Endothelial cell of umbilical vein (primary cell): Measurements from ENCODE around the gene MAP1B.

Source experiments
- EZH2 ChIP-seq: IDR thresholded peaks from 2 replicates; pipeline ENCODE4 v1.6.1; 2012; ENCODE audit warnings: borderline replicate concordance, low read depth, mild to moderate bottlenecking, moderate library complexity, low read length, inconsistent platforms; ENCODE audit not compliant: severe bottlenecking
- GATA2 ChIP-seq: IDR thresholded peaks from 2 replicates; pipeline ENCODE4 v1.7.0; 2011; ENCODE audit warnings: low read depth, mild to moderate bottlenecking, moderate library complexity, mixed read lengths, low read length; ENCODE audit not compliant: insufficient read length, insufficient read depth
- JUN ChIP-seq: IDR thresholded peaks from 2 replicates; pipeline ENCODE4 v1.6.1; 2011; ENCODE audit warnings: borderline replicate concordance, low read depth; ENCODE audit not compliant: insufficient read length, insufficient read depth
- MYC ChIP-seq: IDR thresholded peaks from one replicate; pipeline ENCODE4 v1.6.1; 2011; ENCODE audit warnings: mild to moderate bottlenecking, low read depth, low read length
- POLR2A ChIP-seq: IDR thresholded peaks from 2 replicates; pipeline ENCODE4 v1.6.1; 2012; ENCODE audit warnings: low read depth, mild to moderate bottlenecking, control low read depth, low read length
- POLR2AphosphoS5 ChIP-seq: IDR thresholded peaks from 2 replicates; pipeline ENCODE4 v1.6.1; 2012; ENCODE audit warnings: low read depth, mild to moderate bottlenecking, control low read depth, low read length, moderate library complexity; ENCODE audit not compliant: insufficient read depth
- TF ChIP-seq, protein P1 (sequence below), 2 donors: IDR thresholded peaks; 1 replicate in 1 of 2; 2 replicates in 1 of 2; pipeline ENCODE4 v1.5.1; 2011; ENCODE audit warnings: low read length in 2 of 2, mild to moderate bottlenecking in 2 of 2, moderate library complexity in 2 of 2, control low read depth in 1 of 2, inconsistent platforms in 1 of 2, low read depth in 1 of 2; ENCODE audit not compliant: insufficient read depth in 1 of 2; ENCODE audit errors: extremely low read depth in 1 of 2
- TF ChIP-seq, protein P2 (sequence below): IDR thresholded peaks from 2 replicates; pipeline ENCODE4 v1.6.1; 2011; ENCODE audit not compliant: insufficient read depth, insufficient read length

DNA sequence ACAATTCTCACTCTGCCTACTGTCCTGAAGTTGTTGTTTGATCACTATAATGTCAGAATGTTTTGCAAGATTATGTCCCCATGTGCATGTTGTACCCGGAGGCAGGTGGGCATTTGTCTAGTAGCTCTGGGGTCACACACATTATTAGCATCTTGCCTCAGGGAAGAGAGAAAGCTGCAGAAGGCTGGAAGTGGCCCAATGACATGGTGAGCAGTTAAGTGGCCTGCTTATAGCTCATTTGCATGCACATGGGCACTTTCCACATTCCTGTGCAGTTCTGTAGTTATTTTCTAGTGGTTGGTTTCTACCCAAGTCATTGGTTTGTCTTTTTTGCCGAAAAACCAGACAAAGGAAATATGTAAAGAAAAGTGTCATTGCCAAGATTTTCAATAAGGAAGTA lies 80.9 kb downstream of the MAP1B start:
- TF ChIP-seq POLR2A (no peak), GATA2 (no peak), EZH2 (no peak), JUN (no peak), MYC (no peak), POLR2AphosphoS5 (no peak)
- TF ChIP-seq, protein P1, sequence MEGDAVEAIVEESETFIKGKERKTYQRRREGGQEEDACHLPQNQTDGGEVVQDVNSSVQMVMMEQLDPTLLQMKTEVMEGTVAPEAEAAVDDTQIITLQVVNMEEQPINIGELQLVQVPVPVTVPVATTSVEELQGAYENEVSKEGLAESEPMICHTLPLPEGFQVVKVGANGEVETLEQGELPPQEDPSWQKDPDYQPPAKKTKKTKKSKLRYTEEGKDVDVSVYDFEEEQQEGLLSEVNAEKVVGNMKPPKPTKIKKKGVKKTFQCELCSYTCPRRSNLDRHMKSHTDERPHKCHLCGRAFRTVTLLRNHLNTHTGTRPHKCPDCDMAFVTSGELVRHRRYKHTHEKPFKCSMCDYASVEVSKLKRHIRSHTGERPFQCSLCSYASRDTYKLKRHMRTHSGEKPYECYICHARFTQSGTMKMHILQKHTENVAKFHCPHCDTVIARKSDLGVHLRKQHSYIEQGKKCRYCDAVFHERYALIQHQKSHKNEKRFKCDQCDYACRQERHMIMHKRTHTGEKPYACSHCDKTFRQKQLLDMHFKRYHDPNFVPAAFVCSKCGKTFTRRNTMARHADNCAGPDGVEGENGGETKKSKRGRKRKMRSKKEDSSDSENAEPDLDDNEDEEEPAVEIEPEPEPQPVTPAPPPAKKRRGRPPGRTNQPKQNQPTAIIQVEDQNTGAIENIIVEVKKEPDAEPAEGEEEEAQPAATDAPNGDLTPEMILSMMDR (IDR thresholded peaks at IDR 0.05; ENCODE audit: extremely low read depth in 1 of 2, insufficient read depth in 1 of 2, low read depth in 1 of 2, low read length in 2 of 2) = no peak
- TF ChIP-seq, protein P2, sequence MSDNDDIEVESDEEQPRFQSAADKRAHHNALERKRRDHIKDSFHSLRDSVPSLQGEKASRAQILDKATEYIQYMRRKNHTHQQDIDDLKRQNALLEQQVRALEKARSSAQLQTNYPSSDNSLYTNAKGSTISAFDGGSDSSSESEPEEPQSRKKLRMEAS = no peak
